HUES48 (cell line): ENCODE results near the gene OR2T5.
"Not testable (repeated sequence)": the region's sequence is repeated elsewhere in the genome, so short reads cannot be mapped to it uniquely, and the experiment has no call there.

Source experiments
- H3K27ac ChIP-seq: one replicate; pipeline ENCODE4 v1.7.0; 2013; ENCODE audit warnings: low read depth, low read length, inconsistent platforms
- H3K27me3 ChIP-seq: 2 replicates; pipeline ENCODE4 v1.6.1; 2013; ENCODE audit warnings: mild to moderate bottlenecking, low read length; ENCODE audit not compliant: control insufficient read depth, insufficient read depth
- H3K36me3 ChIP-seq: 2 replicates; pipeline ENCODE4 v1.6.1; 2013; ENCODE audit warnings: low read length; ENCODE audit not compliant: control insufficient read depth, insufficient read depth
- H3K4me1 ChIP-seq: 2 replicates; pipeline ENCODE4 v1.6.1; 2013; ENCODE audit warnings: mild to moderate bottlenecking, low read length; ENCODE audit not compliant: control insufficient read depth, insufficient read depth
- H3K4me3 ChIP-seq: 2 replicates; pipeline ENCODE4 v1.5.1; 2013; ENCODE audit warnings: mild to moderate bottlenecking, low read depth, low read length
- H3K9ac ChIP-seq: 2 replicates; pipeline ENCODE4 v1.6.1; 2013; ENCODE audit warnings: mild to moderate bottlenecking, low read depth, low read length, moderate library complexity
- H3K9me3 ChIP-seq: 2 replicates; pipeline ENCODE4 v1.6.1; 2013; ENCODE audit warnings: low read length; ENCODE audit not compliant: control insufficient read depth, insufficient read depth

OR2T5 gene

DNA sequence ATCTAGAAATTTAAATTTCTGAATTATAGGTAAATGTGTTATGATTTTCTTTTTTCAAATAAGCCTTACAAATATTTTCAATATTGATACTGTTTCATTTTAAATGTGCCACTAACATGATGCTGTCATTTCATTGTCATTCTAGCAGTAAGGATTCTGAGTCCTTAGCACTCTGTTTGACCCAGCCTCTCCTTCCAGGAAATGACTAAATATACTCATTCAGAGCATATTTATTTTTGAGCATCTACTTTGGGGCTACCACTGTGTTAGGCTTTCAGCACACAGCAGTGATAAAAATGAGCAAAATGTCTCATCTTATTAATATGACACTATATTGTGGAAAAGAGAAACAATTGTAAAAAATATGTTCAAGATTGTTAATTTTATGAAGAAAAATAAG is 21.8 kb downstream of the OR2T5 start:
- H3K36me3 ChIP-seq, H3K9me3 ChIP-seq, H3K4me3 ChIP-seq, H3K27ac ChIP-seq, H3K9ac ChIP-seq, H3K27me3 ChIP-seq, H3K4me1 ChIP-seq: not testable (repeated sequence)

- no peak overlapping the region for H3K4me3 ChIP-seq
- no peak overlapping the region for H3K27ac ChIP-seq
- H3K9ac ChIP-seq: no peak overlapping the region
- H3K36me3 ChIP-seq: no peaks in the 10 kb centered on the region
- peaks cover 65% of the 10 kb centered on the region for H3K9me3 ChIP-seq
- no peaks in the 10 kb centered on the region for H3K4me1 ChIP-seq
- H3K27me3 ChIP-seq: no peaks in the 10 kb centered on the region
Observed at GRCh38 chr1:248521856-248522255, 33.5 kb downstream of the OR2T5 start.

- not testable (repeated sequence) for H3K4me3 ChIP-seq, H3K27me3 ChIP-seq, H3K4me1 ChIP-seq, H3K9ac ChIP-seq, H3K27ac ChIP-seq, H3K36me3 ChIP-seq, H3K9me3 ChIP-seq
Observed at GRCh38 chr1:248537449-248537848, 49.1 kb downstream of the OR2T5 start.
